Activated T-cell treated with anti-CD3 and anti-CD28 coated beads, Interleukin-2, amount 50 U/mL, for 4 hours (primary cell): Measurements from ENCODE around the gene STARD3. TPM values are rescaled to one million over a fixed set of nuclear protein-coding genes. Genes with fewer than 3 reads are reported as not detected.

Source experiments
- ATAC-seq, 2 donors: fragments of 200-7000 bp; cut with Tn5 transposase; one replicate each; pipeline ENCODE4 v1.10.0; 2021
- DNase-seq: peaks from one replicate; pipeline ENCODE4 v3.0.0-alpha.2; 2020
- H3K27me3 Mint-ChIP-seq: one replicate; pipeline ENCODE4 v1.8.0; 2021; ENCODE audit warnings: low read depth, mixed read lengths
- H3K36me3 Mint-ChIP-seq: one replicate; pipeline ENCODE4 v1.8.0; 2022; ENCODE audit warnings: mixed read lengths; ENCODE audit not compliant: insufficient read depth
- H3K4me1 Mint-ChIP-seq: one replicate; pipeline ENCODE4 v1.8.0; 2021; ENCODE audit warnings: low read depth, mixed read lengths
- H3K4me3 Mint-ChIP-seq: one replicate; pipeline ENCODE4 v1.8.0; 2021; ENCODE audit warnings: mild to moderate bottlenecking, moderate library complexity, mixed read lengths
- H3K9me3 Mint-ChIP-seq: one replicate; pipeline ENCODE4 v1.8.0; 2021; ENCODE audit warnings: mixed read lengths
- total RNA-seq, 3 donors: library from RNA; stranded (reverse); gene quantifications; one replicate each; pipeline ENCODE4 v1.2.1, GENCODE V29; 2021

The STARD3 gene
- total RNA-seq, 3 donors from 2014 or later, result 66.0 to 67.1 (median 66.4) TPM

DNA sequence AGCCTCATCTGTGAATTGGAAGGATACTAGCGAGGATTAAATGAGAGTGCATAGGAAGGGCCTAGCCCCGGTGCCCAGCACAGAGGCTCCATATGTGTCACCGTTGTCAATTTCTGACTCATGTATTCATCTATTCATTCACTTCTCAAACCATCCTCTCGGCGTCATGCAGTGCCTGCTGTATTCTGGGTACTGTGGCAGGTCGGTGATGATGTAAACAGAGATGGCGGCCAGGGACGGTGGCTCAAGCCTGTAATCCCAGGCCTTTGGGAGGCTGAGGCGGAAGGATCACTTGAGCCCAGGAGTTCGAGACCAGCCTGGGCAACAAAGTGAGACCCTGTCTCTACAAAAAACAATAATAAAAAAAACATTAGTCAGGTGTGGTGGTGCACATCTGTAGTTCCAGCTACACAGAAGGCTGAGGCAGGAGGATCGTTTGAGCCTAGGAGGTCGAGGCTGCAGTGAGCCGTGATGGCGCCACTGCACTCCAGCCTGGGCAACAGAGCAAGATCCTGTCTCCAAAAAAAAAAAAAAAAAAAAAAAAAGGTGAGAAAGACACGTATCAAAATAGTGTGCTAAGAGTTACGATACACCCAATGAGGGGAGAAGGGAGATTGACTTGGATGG lies 14.5 kb upstream of the STARD3 start:
- DNase-seq, result no peak

DNA sequence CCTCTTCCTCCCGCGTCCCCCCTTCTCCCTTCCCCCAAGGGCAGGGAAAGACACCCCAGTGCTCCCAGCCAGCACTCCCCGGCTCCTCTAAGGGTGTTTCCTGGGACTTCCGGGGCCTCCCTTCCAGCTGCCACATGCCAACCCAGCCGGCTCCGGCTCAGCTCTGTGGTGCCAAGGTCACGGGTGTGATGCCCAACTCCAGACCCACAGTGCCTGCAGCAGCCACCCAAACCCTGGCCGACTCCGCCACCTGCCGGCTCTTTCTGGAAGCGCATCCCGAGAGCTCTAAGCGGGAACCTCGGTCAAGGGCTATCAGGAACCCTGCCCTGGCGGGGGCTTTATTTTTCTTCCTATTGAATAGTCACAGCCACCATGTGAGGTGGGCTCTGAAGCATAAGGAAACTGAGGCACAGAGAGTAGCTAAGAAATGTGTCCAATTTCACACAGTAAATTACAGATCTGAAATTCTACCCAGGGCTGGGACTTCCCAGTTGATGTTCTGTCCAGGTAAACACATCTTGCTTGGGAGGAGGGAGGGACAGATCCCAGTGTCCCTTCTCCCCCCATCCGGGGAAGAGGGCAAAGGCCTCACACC lies 13.5 kb upstream of the STARD3 start:
- no peaks in the 10 kb centered on the region for H3K9me3 Mint-ChIP-seq
- peak overlapping the region; percentile 46 for H3K4me3 Mint-ChIP-seq
- ATAC-seq (peak; percentile 29 to 45), DNase-seq (peak; percentile 84)
- H3K36me3 Mint-ChIP-seq, result no peaks in the 10 kb centered on the region
- H3K4me1 Mint-ChIP-seq, result peaks cover 23% of the 10 kb centered on the region
- H3K27me3 Mint-ChIP-seq, result peaks cover 27% of the 10 kb centered on the region

More for the DNA sequence above, 14.5 kb upstream of the STARD3 start:
- peak overlapping the region; percentile 78 for H3K4me3 Mint-ChIP-seq
- peak; percentile 67 to 79 for ATAC-seq
- H3K27me3 Mint-ChIP-seq, result peaks cover 20% of the 10 kb centered on the region
- H3K9me3 Mint-ChIP-seq, result no peaks in the 10 kb centered on the region
- peaks cover 23% of the 10 kb centered on the region for H3K4me1 Mint-ChIP-seq
- no peaks in the 10 kb centered on the region for H3K36me3 Mint-ChIP-seq

DNA sequence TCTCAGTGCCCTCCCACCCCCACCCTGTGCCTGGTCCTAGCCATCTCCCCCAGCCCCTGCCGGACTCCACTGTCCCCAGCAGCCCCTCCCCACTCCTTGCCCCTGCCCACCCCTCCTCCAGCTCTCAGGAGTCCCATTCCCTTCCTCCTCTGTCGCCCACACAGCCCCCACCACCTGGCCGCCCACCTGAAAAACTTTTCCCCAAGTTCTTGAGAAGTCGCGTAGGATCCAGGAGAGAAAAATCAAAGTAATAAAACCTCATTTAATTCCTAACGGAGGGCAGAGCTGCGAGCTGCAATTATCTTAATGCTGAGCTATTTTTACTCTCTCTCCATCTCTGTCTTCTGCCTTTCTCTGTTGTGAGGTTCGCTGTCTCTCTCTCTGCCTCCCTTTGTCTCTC lies 12.6 kb upstream of the STARD3 start:
- no peaks in the 10 kb centered on the region for H3K9me3 Mint-ChIP-seq
- DNase-seq (no peak), ATAC-seq (no peak)
- H3K36me3 Mint-ChIP-seq, result no peaks in the 10 kb centered on the region
- H3K27me3 Mint-ChIP-seq, result peaks cover 31% of the 10 kb centered on the region
- peaks cover 23% of the 10 kb centered on the region for H3K4me1 Mint-ChIP-seq
- H3K4me3 Mint-ChIP-seq, result no peak overlapping the region

DNA sequence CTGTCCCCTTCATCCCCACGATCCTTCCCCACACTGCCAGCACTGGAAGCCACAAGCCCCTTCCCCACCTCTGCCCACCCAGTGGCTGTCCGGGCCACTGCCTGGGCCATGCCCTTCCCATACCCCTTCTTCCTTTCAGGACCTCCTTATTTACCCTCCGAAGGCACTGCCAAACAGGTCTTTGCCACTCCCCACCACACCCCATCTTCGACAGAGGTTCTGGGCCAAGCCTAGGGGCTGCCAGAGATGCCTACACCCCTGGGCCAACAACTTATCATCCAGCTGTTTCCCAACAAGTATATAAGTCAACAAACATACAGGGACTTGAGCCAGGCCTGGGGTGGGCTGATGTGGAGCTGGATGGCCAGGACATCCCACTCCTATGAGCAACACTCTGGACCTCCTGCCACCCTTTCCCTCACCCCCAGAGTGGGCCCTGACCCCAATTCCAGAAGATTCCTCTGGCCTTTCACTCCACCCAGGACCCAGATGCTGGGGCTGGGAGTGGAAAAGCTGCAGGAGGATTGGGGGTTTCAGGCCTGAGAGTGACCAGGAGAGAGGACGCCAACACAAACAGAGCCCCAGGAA lies 11.7 kb upstream of the STARD3 start:
- Mint-ChIP-seq H3K4me3 (no peak overlapping the region), H3K9me3 (no peaks in the 10 kb centered on the region), H3K36me3 (no peaks in the 10 kb centered on the region), H3K27me3 (peaks cover 33% of the 10 kb centered on the region), H3K4me1 (peaks cover 23% of the 10 kb centered on the region)
- DNase-seq (no peak), ATAC-seq (no peak)

DNA sequence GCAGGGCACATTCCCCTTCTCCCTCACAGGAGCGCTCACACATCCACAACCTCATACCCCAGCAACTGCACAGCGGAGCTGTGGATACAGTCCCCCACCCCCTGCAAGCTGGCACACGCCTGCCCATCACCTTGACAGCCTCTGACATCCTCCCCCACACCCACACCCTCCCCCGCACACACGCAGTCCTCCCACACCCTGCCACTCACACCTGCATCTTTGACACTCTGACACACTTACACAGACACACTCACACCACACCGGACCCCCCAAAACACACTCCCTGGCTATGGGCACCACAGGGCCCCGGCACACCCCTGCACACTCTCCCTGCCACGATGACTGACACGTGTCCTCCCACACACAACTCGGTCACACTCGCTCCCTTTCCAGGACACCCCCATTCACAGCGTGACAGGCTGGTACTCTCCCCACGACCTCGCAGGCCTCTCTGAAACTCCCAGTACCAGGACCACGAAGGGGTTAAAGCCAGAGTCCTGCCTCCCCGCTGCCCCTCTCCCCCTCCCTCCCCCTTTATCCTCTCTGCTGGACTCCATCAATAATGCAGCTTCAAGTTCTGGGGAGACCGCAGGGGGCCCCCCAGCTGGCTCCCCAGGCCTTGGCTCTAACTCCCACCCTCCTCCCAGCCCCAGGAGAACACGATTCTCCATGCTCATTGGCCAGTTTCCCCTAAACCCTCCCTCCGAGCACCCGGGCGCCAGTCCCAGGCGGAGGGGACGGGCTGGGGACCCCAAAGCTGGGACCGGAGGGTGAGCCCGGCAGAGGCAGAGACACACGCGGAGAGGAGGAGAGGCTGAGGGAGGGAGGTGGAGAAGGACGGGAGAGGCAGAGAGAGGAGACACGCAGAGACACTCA lies 10.5 kb upstream of the STARD3 start, which contains the start of gene PPP1R1B:
Gene PPP1R1B (plus strand): TSS at position 782 of the 876 bp plus-strand sequence. CDS start 441 bp downstream, outside the sequence.
- no peaks in the 10 kb centered on the region for H3K36me3 Mint-ChIP-seq
- no peaks in the 10 kb centered on the region for H3K9me3 Mint-ChIP-seq
- peaks cover 34% of the 10 kb centered on the region for H3K27me3 Mint-ChIP-seq
- peak within 1 kb of the TSS; percentile 16 for H3K4me3 Mint-ChIP-seq
- DNase-seq (peak; percentile 27), ATAC-seq (no peak)
- peaks cover 25% of the 10 kb centered on the region for H3K4me1 Mint-ChIP-seq

DNA sequence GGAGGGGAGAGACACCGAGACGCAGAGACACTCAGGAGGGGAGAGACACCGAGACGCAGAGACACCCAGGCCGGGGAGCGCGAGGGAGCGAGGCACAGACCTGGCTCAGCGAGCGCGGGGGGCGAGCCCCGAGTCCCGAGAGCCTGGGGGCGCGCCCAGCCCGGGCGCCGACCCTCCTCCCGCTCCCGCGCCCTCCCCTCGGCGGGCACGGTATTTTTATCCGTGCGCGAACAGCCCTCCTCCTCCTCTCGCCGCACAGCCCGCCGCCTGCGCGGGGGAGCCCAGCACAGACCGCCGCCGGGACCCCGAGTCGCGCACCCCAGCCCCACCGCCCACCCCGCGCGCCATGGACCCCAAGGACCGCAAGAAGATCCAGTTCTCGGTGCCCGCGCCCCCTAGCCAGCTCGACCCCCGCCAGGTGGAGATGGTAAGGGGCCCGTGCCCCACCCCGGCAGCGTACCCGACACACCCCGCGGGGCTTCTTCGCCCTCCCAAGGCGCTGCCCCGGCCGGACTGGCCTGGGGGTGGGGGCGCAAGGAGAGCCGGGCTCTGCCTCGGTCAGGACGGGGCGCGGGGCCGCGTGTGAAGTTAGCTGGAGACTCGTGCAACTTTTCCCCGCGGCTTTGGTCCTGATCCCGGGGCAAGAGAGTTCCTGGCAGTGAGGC lies 9.8 kb upstream of the STARD3 start:
- Mint-ChIP-seq H3K27me3 (peaks cover 34% of the 10 kb centered on the region), H3K36me3 (no peaks in the 10 kb centered on the region), H3K4me1 (peaks cover 20% of the 10 kb centered on the region), H3K4me3 (peak overlapping the region; percentile 16), H3K9me3 (no peaks in the 10 kb centered on the region)
- ATAC-seq (no peak), DNase-seq (no peak)

DNA sequence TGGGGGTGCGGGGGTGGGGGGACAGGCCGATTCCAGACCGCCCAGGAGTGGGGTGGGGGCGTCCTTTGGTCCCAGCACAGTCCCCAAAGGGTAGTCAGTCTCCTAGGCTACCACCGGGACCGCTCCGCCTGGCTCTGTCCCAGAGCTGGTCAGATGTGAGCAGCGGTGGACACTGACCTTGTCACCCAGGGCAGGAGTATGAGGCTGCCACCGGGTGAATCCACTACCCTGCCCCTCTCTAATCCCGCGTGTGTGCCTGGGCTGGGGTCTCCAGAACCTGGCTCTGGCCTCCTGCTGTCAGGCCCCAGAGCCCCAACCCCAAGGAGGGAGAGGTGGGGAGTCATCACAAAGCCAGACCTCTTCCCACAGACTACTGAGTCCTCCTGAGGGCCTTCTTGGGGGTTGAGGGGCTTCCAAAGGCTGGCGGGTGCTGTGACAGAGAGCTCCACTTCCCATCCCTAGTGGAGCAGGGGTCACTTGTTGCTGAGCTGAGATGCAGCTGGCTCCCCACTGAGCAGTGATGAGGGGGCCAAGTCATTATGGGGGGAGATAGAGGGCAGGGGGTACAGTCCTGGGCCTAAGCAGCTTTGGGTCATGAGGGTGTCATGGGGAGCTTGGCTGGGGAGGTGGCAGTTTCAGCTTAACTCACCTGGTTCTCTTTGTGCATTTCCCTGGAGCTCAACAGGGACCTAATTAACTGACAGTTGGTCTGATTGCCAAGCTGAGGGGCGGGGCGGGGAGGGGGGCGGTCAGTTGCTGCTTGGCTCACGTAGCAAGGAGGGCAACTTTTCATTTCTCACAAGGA lies 9.0 kb upstream of the STARD3 start:
- H3K36me3 Mint-ChIP-seq, result no peaks in the 10 kb centered on the region
- H3K4me3 Mint-ChIP-seq, result no peak overlapping the region
- no peak for DNase-seq
- no peak for ATAC-seq
- H3K4me1 Mint-ChIP-seq, result peaks cover 15% of the 10 kb centered on the region
- H3K27me3 Mint-ChIP-seq, result peaks cover 34% of the 10 kb centered on the region
- H3K9me3 Mint-ChIP-seq, result no peaks in the 10 kb centered on the region

DNA sequence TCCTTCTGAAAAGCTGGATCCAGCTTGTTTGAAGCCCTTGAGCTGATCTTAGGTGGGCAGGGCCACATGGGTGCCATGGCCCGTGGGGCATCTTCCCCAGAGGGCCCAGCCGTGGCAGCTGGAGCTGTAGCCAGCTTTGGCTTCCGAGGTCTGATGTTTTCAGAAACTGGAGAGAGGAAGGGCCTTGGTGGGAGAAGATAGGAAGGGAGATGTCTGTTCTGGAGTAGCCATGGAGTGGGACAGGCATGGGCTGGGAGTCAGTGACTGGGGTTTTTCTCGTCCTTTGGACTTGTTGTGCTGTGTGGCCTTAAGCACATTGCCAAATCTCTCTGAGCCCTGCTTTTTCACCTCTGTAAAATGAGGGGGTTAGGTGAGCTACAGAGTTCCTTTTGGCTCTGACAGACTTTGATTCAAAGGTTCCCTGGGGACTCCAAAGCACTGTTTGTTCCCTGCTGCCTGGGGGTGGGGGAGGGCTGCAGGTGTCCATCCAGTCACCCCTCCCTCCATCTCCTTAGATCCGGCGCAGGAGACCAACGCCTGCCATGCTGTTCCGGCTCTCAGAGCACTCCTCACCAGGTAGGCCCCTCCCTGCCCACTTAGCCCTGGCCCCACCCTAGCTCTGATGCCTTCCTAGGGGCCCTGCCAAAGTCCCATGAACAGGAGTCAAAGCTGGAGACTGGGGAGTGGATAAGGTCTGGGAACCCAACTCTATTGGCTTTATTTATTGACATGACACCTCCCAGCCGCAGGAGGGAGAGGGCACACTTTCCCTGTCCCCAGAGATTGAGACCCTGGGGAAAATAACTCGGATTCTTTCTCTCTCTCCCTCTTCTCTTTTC lies 8.1 kb upstream of the STARD3 start:
- Mint-ChIP-seq H3K36me3 (no peaks in the 10 kb centered on the region), H3K4me3 (no peak overlapping the region), H3K4me1 (peaks cover 9% of the 10 kb centered on the region), H3K27me3 (peaks cover 34% of the 10 kb centered on the region), H3K9me3 (no peaks in the 10 kb centered on the region)
- no peak for DNase-seq
- ATAC-seq, result no peak

DNA sequence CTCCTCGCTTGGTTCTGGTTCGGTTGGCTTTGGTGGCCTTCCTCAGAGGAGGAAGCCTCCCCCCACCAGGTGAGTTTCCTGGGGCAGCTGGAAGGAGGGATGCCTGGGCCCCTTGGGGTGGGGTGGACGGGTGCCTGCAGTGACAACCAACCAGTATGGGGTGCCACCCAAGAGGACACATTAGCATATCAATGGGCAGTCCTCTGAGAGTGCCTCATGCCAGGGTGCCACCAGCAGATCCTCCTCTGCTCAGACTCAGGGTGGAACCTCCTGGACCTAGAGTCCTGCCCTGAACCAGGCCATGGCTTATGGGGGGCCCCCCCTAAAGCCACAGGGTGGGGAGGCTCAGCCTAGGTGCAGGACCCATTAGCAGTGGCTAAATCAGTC lies 7.5 kb upstream of the STARD3 start:
- H3K9me3 Mint-ChIP-seq, result no peaks in the 10 kb centered on the region
- H3K4me1 Mint-ChIP-seq, result peaks cover 13% of the 10 kb centered on the region
- no peak for ATAC-seq
- DNase-seq, result no peak
- H3K4me3 Mint-ChIP-seq, result no peak overlapping the region
- peaks cover 34% of the 10 kb centered on the region for H3K27me3 Mint-ChIP-seq
- H3K36me3 Mint-ChIP-seq, result no peaks in the 10 kb centered on the region

DNA sequence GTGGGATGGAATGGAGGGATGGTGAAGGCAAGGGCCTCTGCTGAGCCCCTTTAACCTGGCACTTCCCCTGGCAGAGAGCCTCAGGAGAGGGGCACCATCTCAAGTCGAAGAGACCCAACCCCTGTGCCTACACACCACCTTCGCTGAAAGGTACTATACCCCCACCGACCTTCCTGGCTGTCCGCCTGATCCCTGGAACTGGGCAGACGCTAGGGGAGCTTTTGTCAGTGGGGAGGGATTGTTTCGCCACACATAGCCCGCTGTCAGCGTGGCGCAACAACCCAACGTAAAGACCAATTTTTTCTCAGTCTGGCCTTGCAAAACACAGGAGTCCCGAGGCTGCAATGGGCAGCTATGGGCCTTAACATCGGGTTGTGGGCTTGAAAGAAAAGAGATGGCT lies 7.0 kb upstream of the STARD3 start:
- no peaks in the 10 kb centered on the region for H3K36me3 Mint-ChIP-seq
- no peaks in the 10 kb centered on the region for H3K9me3 Mint-ChIP-seq
- no peak for DNase-seq
- no peak for ATAC-seq
- H3K27me3 Mint-ChIP-seq, result peaks cover 34% of the 10 kb centered on the region
- no peak overlapping the region for H3K4me3 Mint-ChIP-seq
- peaks cover 13% of the 10 kb centered on the region for H3K4me1 Mint-ChIP-seq

DNA sequence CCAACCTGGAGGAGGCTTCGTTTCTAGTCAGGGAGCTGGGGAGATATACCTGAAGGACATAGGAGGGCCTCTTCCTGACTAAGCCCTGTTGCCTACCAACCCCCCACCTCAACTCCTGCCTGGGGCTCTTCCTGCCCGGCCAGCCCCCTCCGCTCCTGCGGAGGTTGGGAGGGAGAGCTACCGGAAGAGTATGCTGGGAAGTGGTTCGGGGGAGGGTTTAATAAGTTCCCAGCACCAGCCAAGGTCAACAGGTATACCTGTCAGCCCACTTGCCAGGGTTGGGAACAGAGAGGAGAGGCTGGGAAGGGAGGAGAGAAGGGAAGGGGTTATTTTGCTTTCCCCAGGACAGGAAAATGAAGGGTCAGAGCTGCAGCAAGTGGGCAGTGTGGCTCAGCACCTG lies 5.5 kb upstream of the STARD3 start:
- DNase-seq, result no peak
- H3K36me3 Mint-ChIP-seq, result no peaks in the 10 kb centered on the region
- peaks cover 11% of the 10 kb centered on the region for H3K4me1 Mint-ChIP-seq
- H3K4me3 Mint-ChIP-seq, result no peak overlapping the region
- H3K27me3 Mint-ChIP-seq, result peaks cover 19% of the 10 kb centered on the region
- H3K9me3 Mint-ChIP-seq, result no peaks in the 10 kb centered on the region
- ATAC-seq, result no peak

DNA sequence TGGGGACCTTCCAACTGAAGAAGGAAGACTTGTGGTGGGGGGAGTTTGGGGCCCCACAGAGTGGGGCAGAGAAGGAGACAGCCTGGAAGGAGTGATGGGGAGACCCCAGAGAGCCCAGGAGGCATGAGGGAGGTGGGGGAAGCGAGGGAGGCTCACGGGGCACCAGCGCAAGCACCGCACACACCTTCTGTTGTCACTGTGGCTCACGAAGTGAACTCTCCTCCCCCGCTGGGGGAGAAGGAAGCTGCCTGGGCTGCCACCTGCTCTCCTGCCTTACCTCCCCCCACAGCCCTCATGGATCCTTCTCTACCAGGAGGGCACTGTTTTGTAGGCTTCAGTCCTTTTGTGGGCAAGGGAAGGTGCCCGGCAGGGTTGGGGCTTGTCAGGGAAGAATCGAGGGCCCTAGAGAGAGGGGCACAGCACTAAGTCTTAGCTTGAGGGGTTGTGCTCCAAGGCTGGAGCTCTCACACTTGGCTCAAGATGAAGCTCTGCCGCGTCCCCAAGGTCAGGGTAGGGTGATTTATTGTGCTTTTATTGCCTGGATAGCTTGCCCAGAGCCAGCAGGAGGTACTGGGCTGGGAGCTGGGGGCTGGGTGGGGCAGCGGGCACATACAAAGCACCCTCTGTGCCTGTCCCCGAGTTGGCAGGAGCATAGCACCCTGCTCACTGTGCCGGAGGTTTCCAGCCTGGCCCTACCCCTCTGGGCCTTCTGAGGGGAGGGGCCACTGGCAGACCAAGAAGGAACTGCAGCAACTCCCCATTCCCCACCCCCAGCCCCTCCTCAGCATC lies 4.6 kb upstream of the STARD3 start:
- DNase-seq, result no peak
- peaks cover 10% of the 10 kb centered on the region for H3K4me1 Mint-ChIP-seq

More for the DNA sequence above, 4.6 kb upstream of the STARD3 start:
- ATAC-seq, result no peak
- Mint-ChIP-seq H3K36me3 (no peaks in the 10 kb centered on the region), H3K27me3 (peaks cover 15% of the 10 kb centered on the region), H3K9me3 (no peaks in the 10 kb centered on the region), H3K4me3 (no peak overlapping the region)
